ENCODE data around the gene LRP1B.
"Not testable (repeated sequence)": the region's sequence is repeated elsewhere in the genome, so short reads cannot be mapped to it uniquely, and the experiment has no call there.

Gene LRP1B

DNA sequence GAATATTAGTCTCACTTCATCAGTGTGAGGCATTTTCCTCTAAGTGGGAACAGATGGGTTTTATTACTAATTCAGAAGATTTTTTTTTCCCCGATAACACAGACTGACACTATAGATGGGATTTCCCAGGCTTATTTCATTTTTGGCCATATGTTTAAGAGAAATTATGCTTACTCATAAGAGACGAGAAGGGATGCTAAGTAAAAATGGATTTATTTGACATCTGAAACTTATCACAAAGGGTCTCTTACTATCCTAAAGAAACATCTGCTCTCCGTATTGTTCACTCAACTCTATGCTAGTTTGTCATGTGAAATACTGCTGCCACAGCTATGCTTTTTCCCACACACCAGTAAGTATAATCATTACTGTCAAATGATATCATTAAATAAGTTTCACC, 1476.3 kb downstream of the LRP1B start:
- FAIRE-seq: no peak

DNA sequence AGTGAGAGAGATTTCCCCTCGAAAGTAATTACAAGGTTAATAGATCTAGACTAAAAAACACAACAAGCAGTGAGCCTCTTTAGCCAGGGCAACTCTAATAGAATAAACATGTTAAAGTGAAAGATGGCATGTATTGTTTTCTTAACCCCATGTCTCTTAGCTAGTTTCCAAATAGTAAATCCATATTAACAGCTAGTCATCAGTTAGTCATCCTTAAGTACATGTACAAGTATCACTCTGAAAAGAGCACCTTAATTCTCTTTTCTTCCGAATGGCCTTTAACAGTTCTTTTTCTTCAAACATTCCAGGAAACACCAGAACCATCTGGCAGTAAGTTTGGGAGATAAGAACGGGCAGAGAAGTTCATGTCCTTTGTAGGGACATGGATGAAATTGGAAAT, 1480.0 kb downstream of the LRP1B start:
- FAIRE-seq: no peak

DNA sequence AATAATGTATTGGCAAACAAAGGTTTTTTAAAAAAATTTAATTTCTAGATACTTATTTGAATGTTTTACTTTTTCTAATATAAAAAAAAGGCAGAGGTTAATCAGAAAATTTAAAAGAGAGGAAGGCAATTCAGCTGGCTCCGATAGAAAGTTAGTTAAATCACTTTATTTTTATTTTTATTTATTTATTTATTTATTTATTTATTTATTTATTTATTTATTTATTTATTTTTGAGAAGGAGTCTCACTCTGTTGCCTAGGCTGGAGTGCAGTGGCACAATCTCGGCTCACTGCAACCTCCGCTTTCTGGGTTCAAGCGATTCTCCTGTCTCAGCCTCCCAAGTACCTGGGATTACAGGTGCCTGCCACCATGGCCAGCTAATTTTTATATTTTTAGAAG, 1480.7 kb downstream of the LRP1B start:
- not testable (repeated sequence) for FAIRE-seq

DNA sequence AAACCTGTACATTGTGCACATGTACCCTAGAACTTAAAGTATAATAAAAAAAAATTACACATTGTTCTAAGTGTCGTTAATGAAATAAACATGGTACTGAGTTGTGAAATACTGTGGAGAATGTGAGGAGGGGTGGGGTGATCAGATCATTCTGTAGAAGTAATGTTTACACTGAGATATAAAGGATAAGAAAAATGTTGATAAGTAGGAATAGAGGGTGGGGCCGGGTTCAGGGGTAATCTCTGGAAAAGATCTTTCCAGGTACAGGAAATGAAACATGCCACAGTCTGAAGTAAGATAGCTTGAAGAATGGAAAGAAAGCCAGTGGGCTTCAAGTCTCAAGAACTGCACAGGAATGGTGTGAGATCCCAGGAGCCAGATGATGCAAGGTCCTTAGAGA, 1482.4 kb downstream of the LRP1B start:
- FAIRE-seq: no peak

DNA sequence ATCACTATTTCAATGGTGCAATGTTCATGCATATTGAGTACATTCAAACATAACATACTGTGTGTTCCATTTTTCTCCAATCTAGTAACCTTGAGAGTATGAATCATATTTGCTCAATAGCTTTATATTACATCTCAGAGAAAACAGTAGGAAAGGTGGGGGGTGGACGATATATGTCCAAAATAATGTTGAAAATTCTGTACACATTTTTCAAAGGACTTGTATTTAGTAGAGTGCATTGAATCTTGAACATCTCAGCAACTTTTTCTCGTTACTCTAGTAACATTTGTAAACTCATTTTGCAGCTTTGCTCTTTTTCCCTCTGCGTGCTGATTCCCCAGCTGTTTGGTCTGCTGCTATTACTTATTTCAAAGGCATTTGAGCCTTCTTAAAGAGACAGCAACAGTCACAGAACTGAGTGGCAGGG, 1487.0 kb downstream of the LRP1B start:
- peak; percentile 56 for FAIRE-seq

- no peak for FAIRE-seq
Measured at GRCh38 chr2:140641163-140641562, 1489.7 kb downstream of the LRP1B start.

GRCh38 chr2:140639628-140640027, 1491.2 kb downstream of the LRP1B start:
- FAIRE-seq: no peak

DNA sequence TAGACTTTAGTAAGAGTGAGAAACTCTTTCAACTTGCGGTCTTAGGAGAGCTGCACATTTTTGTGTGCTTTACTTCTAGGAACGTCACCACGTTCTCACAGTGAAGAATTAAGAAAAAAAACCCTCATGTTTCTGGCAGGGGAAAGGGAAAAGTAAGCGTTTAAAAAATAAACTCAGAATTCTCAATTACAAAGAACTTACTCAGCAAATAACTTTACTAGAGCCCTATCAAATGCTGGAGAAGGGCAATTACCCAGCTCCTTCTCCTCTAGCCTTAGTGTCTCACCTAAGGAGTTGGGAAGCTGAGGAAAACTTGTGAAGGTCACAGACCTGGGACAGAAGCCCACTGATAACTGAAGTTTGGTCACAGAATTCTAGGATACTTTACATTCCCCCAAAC, 1500.3 kb downstream of the LRP1B start:
- FAIRE-seq: no peak

DNA sequence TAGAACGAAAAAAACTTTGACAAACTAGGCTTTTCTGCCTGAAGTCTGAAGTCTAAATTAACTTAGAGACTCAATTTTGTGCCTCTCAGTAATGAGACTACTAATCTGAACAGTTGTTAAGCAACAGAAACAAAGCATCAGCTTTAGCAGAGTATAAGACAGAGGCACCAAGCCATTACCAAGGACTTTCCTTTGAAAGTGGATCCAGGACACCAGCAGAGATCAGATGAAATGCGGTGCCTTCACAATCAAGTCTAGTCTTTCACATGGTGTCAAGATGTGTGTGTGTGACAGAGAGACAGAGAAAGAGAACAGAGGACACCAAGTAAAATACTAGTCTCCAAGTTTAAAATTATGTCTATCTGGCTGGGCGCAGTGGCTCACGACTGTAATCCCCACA, 1502.9 kb downstream of the LRP1B start:
- FAIRE-seq: no peak

DNA sequence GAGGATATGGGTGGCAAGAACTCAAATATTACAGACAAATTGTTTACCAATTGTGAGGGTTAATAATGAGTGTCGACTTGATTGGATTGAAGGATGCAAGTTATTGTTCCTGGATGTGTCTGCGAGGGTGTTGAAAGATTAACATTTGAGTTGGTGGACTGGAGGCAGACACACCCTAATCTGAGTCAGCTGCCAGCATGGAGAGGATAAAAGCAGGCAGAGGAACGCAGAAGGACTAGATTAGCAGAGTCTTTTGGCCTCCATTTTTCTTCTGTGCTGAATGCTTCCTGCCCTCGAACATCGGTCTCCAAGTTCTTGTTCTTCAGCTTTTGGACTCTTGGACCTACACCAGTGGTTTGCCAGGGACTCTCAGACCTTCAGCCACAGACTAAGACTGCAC, 1503.7 kb downstream of the LRP1B start:
- no peak for FAIRE-seq

- FAIRE-seq: no peak
Measured at GRCh38 chr2:140624200-140624599, 1506.6 kb downstream of the LRP1B start.

GRCh38 chr2:140621583-140622362, 1509.0 kb downstream of the LRP1B start:
- FAIRE-seq: no peak

DNA sequence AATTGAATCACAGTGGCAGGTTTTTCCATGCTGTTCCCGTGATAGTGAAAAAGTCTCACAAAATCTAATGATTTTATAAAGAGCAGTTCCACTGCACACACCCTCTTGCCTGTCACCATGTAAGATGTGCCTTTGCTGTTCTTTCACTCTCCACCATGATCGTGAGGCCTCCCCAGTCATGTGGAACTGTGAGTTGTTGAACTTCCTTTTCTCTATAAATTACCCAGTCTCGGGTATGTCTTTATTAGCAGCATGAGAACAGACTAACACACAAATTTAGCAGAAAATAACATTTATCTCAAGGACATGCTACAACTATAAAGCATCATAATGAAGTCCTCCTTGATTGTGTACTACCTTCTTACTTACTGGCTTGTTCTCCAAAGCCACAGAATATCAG, 1526.0 kb downstream of the LRP1B start:
- FAIRE-seq: no peak

DNA sequence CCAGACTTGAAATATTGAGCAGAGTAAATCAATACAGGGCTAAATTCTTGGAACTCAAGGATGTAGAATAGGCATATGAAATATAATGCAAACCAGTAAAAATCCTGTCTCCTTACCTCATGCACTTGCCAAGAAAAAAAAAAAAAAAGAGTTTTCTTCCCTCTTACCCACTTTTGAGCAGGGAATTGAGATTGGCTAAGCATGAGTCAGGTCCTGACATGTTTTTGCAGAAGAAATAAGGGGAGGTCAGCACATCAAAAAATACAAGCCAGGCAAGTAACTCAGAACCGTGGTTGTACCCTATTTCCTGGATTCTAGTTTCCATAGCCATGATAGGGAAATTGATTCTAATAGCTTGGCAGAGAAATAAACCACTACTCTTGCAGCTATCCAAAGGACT, 1526.7 kb downstream of the LRP1B start:
- FAIRE-seq: no peak

DNA sequence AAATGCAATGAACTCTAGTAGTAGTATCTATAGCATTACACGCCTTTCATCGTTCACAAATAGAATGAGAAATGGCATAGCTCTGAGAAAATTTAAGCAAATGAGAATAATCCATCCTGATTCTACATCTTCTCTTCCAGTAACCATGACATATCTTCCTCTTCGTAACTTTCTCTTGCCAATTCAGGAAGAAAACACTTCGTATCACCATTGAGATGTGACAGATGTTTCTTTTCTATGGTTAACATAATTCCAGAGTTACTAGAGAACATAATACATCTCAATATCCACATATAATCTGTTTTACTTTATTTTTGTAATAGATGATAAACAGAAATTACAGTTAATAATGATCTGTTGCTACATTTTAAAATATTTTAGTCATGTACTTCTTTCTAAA, 1527.4 kb downstream of the LRP1B start:
- no peak for FAIRE-seq

DNA sequence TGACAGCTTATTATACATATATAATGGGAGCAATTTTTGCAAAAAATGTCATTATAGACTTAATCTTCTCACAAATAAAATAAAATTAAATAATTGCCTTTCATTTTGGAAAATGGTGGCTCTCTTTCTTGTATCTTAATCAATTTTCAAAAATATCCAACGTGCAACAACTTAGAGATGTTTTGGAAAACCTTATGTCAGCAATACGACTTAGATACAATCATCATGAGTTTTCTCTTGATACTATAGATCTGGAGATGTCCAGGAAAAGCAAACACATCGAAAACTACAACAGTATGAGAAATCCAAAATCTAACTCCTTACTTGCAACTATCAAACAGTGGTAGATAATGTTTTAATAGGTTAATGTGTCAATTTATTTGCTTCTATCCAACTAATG, 1529.0 kb downstream of the LRP1B start:
- no peak for FAIRE-seq

DNA sequence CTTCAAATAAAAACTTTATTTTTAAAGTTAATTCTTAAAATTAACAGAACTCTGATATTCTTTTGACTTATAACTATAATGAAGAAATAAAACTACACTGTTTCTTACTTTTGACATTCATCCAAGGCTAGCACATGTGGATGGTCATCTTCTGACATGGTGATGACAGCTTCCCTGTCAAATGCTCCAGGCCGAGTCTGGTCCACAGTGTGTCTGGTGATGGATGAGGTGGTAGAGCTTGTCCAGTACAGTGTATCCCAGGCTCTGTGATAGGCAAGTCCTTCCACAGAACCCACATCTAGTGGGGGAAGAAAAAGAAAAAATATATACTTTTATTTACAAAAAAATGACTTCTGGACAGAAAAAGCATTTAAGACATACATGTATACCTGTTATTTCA, 1529.5 kb downstream of the LRP1B start:
- peak; percentile 47 for FAIRE-seq

DNA sequence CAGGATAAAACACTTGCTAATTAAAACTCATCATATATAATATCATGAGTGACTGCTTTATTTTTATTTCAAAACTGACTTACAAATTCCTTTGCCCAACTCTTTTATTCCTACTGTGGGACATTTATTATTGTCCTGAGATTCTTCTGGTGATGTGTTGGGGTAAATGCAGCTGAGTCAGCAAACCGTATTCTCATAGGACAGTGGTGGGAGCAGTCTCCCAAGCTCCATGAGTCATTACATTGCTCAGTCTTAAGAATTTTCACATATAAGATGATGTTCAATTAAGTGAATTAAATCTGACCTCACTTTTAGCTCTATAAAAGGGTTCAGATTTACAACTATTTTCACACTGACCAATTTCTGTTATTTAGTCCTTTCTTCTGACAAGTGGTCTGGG, 1530.7 kb downstream of the LRP1B start:
- no peak for FAIRE-seq

- no peak for FAIRE-seq
Measured at GRCh38 chr2:140597836-140598235, 1533.0 kb downstream of the LRP1B start.

- no peak for FAIRE-seq
Measured at GRCh38 chr2:140597205-140597604, 1533.6 kb downstream of the LRP1B start.

- FAIRE-seq: no peak
Measured at GRCh38 chr2:140596447-140596846, 1534.4 kb downstream of the LRP1B start.

DNA sequence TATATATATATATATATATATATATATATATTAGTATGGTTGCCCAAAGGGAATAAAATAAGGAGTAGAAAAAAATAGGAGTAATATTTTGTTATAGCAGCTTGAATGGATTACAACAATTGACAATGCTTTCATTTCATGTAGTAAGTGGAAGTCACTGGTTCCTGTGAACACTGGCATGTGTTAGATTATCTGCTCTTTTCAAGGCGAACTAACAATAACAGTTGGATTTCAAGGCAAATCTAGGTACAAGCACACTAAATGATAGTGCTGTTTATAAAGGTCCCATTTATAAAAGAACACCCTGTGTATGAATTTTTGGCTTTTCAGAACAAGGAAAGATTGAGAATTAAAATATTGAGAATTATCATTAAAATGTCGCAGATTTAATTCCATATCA, 1535.7 kb downstream of the LRP1B start:
- no peak for FAIRE-seq

GRCh38 chr2:140593132-140593531, 1537.7 kb downstream of the LRP1B start:
- no peak for FAIRE-seq

DNA sequence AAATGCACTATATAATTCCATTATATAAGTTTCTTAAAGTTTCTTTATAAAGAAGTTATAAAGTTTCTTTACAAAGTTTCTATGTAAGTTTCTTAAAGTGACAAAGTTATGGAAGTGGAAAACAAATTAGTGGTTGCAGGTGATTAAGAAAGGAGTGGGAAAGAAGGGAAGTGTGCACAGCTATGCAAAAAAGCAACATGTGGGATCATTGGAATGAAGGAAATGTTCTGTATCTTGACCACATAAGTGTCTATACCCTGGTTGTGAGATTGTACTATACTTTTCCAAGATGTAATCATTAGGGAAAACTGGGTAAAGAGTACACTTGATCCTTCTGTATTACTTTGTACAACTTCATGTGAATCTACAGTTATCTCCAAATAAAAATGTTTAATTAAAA, 1541.1 kb downstream of the LRP1B start:
- FAIRE-seq: no peak

- no peak for FAIRE-seq
Measured at GRCh38 chr2:140589273-140589672, 1541.5 kb downstream of the LRP1B start.
